GM12801 (cell line): ENCODE results near the gene SP140.

ENCODE experiments used
- CTCF ChIP-seq: IDR thresholded peaks from one replicate; pipeline ENCODE4 v1.5.1; 2011; ENCODE audit warnings: control low read depth; ENCODE audit not compliant: insufficient read length; ENCODE audit errors: extremely low read depth

Gene SP140

DNA sequence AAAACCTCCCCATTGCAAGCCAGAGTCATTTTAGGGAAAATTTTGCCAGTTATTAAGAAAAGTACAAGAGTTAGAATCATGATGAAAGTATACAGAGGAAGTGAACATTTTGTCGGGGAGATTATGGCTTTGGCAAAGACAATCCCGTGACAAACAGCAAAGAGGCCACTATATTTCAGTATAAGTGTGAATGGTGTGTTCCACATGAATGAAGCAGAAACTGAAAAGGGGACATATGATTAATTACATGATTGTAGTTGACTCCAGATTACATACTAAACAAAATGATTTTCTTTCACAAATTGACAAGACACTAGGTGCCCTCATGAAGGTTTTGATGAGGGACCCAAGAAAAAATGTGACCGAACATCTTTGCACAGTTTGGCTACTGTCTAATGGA, 42.0 kb downstream of the SP140 start:
- TF ChIP-seq CTCF = no peak

GRCh38 chr2:230268606-230269243, 43.2 kb downstream of the SP140 start:
- TF ChIP-seq CTCF = no peak

GRCh38 chr2:230269715-230270114, 44.2 kb downstream of the SP140 start:
- no peak for TF ChIP-seq CTCF

- TF ChIP-seq CTCF = no peak
Measured at GRCh38 chr2:230282936-230283335, 57.4 kb downstream of the SP140 start.

GRCh38 chr2:230286048-230286447, 60.5 kb downstream of the SP140 start:
- TF ChIP-seq CTCF = no peak

DNA sequence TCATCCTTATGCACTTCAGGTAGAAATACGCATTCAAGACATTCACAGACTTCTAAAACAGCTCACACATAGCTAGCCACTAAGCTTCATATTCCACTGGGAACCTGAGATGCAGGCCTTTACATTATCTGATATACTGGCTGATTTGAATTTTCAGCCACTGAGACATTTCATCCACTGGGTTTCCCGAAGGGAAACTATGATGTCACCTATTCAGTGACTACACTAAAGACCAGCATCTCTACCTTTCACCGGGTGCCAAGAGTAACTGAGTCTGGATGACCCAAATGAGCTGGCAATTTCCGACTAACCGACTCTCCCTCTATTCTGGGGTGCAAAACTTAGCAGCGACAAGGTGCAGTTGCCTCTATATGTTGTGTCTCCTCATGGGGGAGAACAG, 69.7 kb downstream of the SP140 start:
- TF ChIP-seq CTCF = no peak

GRCh38 chr2:230296917-230297316, 71.4 kb downstream of the SP140 start:
- no peak for TF ChIP-seq CTCF
